Aorta (tissue), 5 donors: ENCODE data around the gene SLC7A1. TPM values are rescaled to one million over a fixed set of nuclear protein-coding genes. Genes with fewer than 3 reads are reported as not detected.

Source experiments
- ATAC-seq: fragments of 200-7000 bp; cut with Tn5 transposase; one replicate; pipeline ENCODE4 v1.9.1; 2022; ENCODE audit warnings: moderate library complexity; ENCODE audit not compliant: low FRiP score
- DNase-seq, 2 donors: peaks; one replicate each; pipeline ENCODE4 v3.0.0-alpha.2; 2020
- H3K27ac ChIP-seq, 2 donors: one replicate each; pipeline ENCODE4 v1.5.1; 2013; ENCODE audit warnings: low read length in 2 of 2, mild to moderate bottlenecking in 2 of 2, moderate library complexity in 2 of 2, control low read depth in 1 of 2, inconsistent platforms in 1 of 2, low read depth in 1 of 2
- H3K27me3 ChIP-seq, 2 donors: one replicate each; pipeline ENCODE4 v1.6.1; 2013; ENCODE audit warnings: control low read depth in 1 of 2, low read length in 1 of 2, mild to moderate bottlenecking in 1 of 2, moderate library complexity in 1 of 2; ENCODE audit not compliant: insufficient read depth in 2 of 2, control insufficient read depth in 1 of 2
- H3K36me3 ChIP-seq, 2 donors: one replicate each; pipeline ENCODE4 v1.6.1; 2013; ENCODE audit warnings: control low read depth in 1 of 2, low read length in 1 of 2, mild to moderate bottlenecking in 1 of 2; ENCODE audit not compliant: insufficient read depth in 2 of 2, control insufficient read depth in 1 of 2
- H3K4me1 ChIP-seq, 2 donors: one replicate each; pipeline ENCODE4 v1.6.1; 2013; ENCODE audit warnings: low read length in 2 of 2, control low read depth in 1 of 2, mild to moderate bottlenecking in 1 of 2, moderate library complexity in 1 of 2; ENCODE audit not compliant: insufficient read depth in 2 of 2, control insufficient read depth in 1 of 2
- H3K4me3 ChIP-seq, 2 donors: one replicate each; pipeline ENCODE4 v1.5.1; 2013; ENCODE audit warnings: low read length in 2 of 2, control low read depth in 1 of 2, mild to moderate bottlenecking in 1 of 2
- H3K9me3 ChIP-seq: one replicate; pipeline ENCODE4 v1.6.1; 2013; ENCODE audit warnings: mild to moderate bottlenecking, low read length; ENCODE audit not compliant: control insufficient read depth
- WGBS, 2 donors: extraction: QIAGEN DNeasy Blood & Tissue Kit; methylation state at CpG; one replicate each; pipeline ENCODE4 v1.1.7; 2013; 5-methylcytosine and 5-hydroxymethylcytosine counted together
- intact Hi-C, 2 donors: fragments of 100-400 bp; cut with DNase I; formaldehyde crosslinking; loops; one replicate each; pipeline versions ENCODE4 v1.14.2 to v1.15.0; 2022
- polyA plus RNA-seq, 2 donors: library from polyadenylated mRNA; stranded (reverse); fragments of 200-250 nt; gene quantifications; one replicate each; pipeline ENCODE4 v1.2.3, GENCODE V29; 2013
- total RNA-seq, 2 donors: library from RNA; stranded (reverse); fragmentation: NEBNext Ultra II Directional; extraction: Animal tissue kit (Norgen Biotek cat#: 25700); gene quantifications; one replicate each; pipeline ENCODE4 v1.2.1, GENCODE V29; 2021
- donor health status: healthy with polysubstance abuse.
- donor health status: Bipolar disorder and iron deficiency.
- donor health status: DM: no; HTN: no; CAD: no.
- donor health status: DM: no; HTN: no; CAD: no.
- donor health status: DM: yes; HTN: yes; CAD: no.

Gene SLC7A1
- total and polyA plus RNA-seq, 4 donors: 2.7 to 52.1 (median 16.7) TPM

DNA sequence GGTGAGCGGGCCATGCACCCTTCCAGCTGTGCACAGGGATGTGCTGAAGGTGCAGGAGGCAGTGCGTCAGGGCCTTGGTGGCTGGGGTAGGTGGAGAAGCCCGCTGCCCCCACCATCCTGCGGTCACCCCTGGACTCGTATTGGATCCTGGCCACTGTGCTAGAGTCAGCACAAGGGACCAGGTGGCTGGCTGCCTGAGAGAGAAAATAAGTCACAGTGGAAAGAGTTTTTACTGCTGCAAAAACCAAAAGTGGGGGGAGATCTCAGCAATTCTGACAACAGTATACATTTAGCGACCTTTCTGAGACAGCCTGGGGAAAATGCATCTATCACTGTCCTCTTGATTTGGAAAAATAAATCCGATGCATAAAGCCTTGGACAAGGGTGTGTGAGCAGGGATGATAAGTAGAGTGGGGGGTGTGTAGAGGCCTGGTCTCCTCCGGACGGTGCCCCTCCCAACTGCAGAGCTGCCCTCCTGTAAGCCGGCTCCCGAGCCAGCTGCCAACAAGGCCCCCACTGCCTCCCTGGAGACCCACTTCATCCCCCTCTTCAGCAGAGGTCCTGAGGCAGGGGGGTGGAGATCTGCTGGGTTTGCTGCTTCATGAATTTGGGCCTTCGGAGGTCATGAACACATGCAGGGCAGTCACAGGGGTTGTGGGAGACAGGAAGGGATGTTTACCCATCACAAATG is 84.2 kb downstream of the SLC7A1 start:
- Histone ChIP-seq H3K4me1 (no peaks in the 10 kb centered on the region), H3K36me3 (no peaks in the 10 kb centered on the region), H3K27me3 (no peaks in the 10 kb centered on the region), H3K4me3 (no peak overlapping the region), H3K9me3 (no peaks in the 10 kb centered on the region), H3K27ac (no peak overlapping the region)
- ATAC-seq (no peak), DNase-seq (no peak)
- 79% methylated on average over 12 of the region's 12 CpGs for WGBS, 2 donors
- intact Hi-C loops: loop anchor here in 1 of 2 donors (10.0 kb wide), 1 partner anchor 414 kb away; no protein-coding TSS in a partner anchor

DNA sequence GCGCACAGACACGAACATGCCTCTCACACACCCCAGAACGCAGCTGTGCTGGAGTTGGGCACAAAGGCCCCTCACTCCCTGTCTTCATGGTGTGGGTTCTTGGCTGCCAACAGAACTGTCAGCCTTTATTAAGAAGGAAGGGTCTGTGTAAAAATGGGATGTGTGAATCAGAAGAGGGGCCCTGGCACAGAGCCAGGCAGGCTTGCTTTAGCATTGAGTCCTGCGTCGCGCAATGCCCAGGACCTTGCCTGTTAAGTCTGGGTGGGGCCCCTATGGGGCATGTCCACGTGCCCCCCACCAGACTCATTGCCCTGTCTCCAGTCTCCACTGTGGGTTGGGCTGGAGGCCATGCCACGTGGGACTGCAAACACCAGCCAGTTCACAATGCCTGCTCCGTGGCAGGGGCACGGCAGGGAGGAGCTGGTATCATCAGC is 84.8 kb downstream of the SLC7A1 start:
- ATAC-seq: no peak
- Histone ChIP-seq H3K27ac (no peak overlapping the region), H3K27me3 (no peaks in the 10 kb centered on the region), H3K9me3 (no peaks in the 10 kb centered on the region), H3K4me1 (no peaks in the 10 kb centered on the region), H3K4me3 (no peak overlapping the region), H3K36me3 (no peaks in the 10 kb centered on the region)
- intact Hi-C loops: loop anchor here in 1 of 2 donors (10.0 kb wide), 1 partner anchor 414 kb away; no protein-coding TSS in a partner anchor
- 69 to 70% methylated on average over 10 of the region's 10 CpGs for WGBS, 2 donors
- no peak for DNase-seq

DNA sequence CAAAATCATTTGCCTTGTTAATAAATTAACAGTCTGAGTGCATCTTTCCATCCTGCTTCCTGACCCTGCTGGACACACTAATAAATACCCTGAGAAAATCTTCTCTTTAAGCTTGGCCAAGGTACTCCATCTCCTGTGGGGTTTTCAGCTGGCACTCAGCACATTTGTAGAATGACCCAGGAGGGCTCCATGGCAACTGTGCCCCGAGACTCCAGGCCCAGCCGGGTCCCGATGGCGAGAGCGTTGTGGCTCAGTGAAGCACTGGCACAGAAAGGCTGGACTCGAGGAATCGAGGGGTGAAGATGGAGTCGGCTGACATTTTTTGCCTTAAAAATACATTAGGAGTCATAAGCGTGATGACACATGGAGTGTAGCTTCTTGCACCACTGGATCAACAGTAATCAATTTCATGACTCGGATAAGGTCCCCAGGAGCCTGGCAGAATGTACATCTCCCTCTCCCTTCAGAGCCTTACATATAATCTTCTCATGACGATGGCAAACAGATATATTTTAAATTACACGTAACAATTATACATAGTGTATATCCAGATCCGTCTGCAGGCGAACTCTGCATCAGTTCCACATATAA is 85.4 kb downstream of the SLC7A1 start:
- no peaks in the 10 kb centered on the region for H3K36me3 ChIP-seq
- H3K4me1 ChIP-seq: no peaks in the 10 kb centered on the region
- H3K27ac ChIP-seq: no peak overlapping the region
- ATAC-seq (no peak), DNase-seq (no peak)
- intact Hi-C loops: loop anchor here (2.0 to 10.0 kb wide), 6 partner anchors 187 to 605 kb away; no protein-coding TSS in a partner anchor
- no peaks in the 10 kb centered on the region for H3K9me3 ChIP-seq
- WGBS, 2 donors: 67 to 70% methylated on average over 14 of the region's 14 CpGs
- H3K27me3 ChIP-seq: no peaks in the 10 kb centered on the region
- no peak overlapping the region for H3K4me3 ChIP-seq

DNA sequence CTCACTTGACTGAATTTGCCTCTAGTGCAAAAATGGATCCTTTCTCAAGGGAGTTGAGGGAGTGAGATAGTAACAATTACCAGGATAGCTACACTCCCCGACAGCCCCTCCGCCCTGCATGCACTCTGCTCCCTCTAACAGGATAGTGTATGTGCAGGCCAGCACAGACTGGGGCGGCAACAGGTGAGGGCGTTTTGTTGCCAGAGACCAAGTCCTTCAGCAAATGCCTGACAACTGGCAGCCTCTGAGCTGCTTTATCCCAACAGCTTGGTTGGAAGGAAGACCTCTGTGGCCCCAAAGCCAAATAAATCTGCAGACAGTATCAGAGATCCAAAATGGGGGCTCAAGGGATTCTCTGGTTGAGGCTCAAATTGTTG is 86.6 kb downstream of the SLC7A1 start:
- intact Hi-C loops: loop anchor here (2.0 to 10.0 kb wide), 5 partner anchors 188 to 606 kb away; no protein-coding TSS in a partner anchor
- H3K27ac ChIP-seq: no peak overlapping the region
- DNase-seq: no peak
- no peaks in the 10 kb centered on the region for H3K27me3 ChIP-seq
- no peaks in the 10 kb centered on the region for H3K4me1 ChIP-seq
- WGBS, 2 donors: 78 to 79% methylated on average over 4 of the region's 4 CpGs
- H3K36me3 ChIP-seq: no peaks in the 10 kb centered on the region
- H3K9me3 ChIP-seq: no peaks in the 10 kb centered on the region
- no peak for ATAC-seq
- no peak overlapping the region for H3K4me3 ChIP-seq

DNA sequence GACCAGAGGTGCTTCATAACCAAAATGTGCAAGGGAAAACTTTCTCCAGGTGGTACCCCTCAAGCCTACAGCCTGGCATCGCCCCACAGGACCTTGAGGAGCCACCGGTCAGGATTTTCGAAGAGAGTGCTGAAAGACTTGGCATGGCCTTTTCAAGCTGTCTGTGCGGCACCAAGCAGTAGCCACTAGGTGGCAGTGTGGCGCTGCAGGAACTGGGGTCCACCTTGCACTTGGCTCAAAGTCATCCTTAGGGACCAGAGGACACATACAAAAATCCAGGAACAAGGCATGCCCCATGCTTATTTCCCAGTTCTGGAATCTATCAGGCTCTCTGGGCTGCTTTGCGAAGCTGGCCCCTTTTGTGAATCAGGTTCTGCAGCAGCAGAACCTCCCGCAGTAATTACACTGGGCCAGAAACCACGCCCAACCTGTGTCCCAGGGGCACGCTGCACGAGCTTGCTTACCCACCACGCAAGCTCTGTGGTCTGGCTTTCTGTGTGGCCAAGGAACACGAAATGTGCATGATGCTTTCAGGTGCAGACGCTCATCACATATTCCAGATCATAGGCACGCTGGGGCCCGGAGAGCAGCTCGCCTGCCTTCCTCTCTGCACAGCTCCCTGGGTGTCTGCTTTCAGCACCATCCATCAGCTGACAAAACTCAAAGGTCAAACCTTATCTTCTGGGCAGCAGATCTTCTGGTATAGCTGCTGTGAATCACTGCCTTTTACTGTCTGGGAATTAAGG is 87.2 kb downstream of the SLC7A1 start:
- intact Hi-C loops: loop anchor here (2.0 to 10.0 kb wide), 5 partner anchors 189 to 606 kb away; no protein-coding TSS in a partner anchor
- Histone ChIP-seq H3K36me3 (no peaks in the 10 kb centered on the region), H3K4me1 (no peaks in the 10 kb centered on the region), H3K9me3 (no peaks in the 10 kb centered on the region), H3K27me3 (no peaks in the 10 kb centered on the region), H3K4me3 (no peak overlapping the region), H3K27ac (no peak overlapping the region)
- ATAC-seq: peak; percentile 87
- 17 to 21% methylated on average over 16 of the region's 16 CpGs for WGBS, 2 donors
- peak; percentile 87 to 94 for DNase-seq

DNA sequence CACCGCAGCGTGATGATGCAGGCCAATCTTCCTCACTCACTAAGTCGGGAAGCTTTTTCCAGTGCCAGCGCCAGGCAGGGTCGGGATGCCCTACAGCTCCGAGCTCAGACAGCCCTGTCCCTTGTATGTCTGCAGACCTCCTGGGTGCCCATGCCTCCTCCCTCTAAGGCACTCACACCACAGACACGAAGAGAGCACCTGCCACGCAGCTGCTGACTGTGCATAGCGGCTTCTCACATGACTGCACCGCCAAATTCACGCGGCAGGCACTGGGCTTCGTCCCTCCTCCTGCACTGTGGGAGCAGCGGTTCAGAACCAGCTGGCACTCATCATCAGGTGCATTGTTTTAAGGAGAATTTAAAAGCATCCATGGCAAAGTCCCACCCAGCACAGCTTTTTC is 88.1 kb downstream of the SLC7A1 start:
- DNase-seq: no peak
- intact Hi-C loops: loop anchor here (5.0 to 10.0 kb wide), 3 partner anchors 190 to 605 kb away; no protein-coding TSS in a partner anchor
- Histone ChIP-seq H3K4me3 (no peak overlapping the region), H3K27ac (no peak overlapping the region), H3K4me1 (no peaks in the 10 kb centered on the region), H3K9me3 (no peaks in the 10 kb centered on the region), H3K36me3 (no peaks in the 10 kb centered on the region), H3K27me3 (no peaks in the 10 kb centered on the region)
- 46 to 49% methylated on average over 14 of the region's 14 CpGs for WGBS, 2 donors
- no peak for ATAC-seq

DNA sequence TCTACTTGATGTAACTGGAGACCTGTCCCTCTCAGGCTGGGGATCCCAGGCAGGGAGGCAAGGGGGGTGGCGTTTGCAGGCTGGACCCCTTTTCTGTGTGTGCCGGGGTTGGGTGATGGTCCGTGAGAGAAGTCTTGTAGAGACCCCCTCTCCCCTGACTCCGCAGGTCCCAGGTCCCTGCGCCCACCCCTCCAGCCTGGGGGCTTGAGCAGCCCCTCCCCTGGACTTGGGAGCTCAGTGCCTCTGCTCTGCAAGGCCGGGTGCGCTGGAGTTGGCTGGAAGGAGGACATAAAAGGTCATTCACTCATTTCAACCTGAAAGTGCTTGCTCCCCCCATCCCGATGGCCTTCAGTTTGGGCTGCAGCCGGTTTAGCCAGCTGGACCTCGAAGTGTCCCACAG is 89.5 kb downstream of the SLC7A1 start:
- 80 to 81% methylated on average over 10 of the region's 10 CpGs for WGBS, 2 donors
- ATAC-seq: no peak
- H3K27ac ChIP-seq: no peak overlapping the region
- H3K4me3 ChIP-seq: no peak overlapping the region
- H3K4me1 ChIP-seq: no peaks in the 10 kb centered on the region
- H3K36me3 ChIP-seq: peaks cover 0 to 1% of the 10 kb centered on the region in 2 donors
- no peaks in the 10 kb centered on the region for H3K9me3 ChIP-seq
- no peaks in the 10 kb centered on the region for H3K27me3 ChIP-seq
- intact Hi-C loops: loop anchor here (5.0 to 10.0 kb wide), 3 partner anchors 191 to 606 kb away; no protein-coding TSS in a partner anchor
- no peak for DNase-seq

DNA sequence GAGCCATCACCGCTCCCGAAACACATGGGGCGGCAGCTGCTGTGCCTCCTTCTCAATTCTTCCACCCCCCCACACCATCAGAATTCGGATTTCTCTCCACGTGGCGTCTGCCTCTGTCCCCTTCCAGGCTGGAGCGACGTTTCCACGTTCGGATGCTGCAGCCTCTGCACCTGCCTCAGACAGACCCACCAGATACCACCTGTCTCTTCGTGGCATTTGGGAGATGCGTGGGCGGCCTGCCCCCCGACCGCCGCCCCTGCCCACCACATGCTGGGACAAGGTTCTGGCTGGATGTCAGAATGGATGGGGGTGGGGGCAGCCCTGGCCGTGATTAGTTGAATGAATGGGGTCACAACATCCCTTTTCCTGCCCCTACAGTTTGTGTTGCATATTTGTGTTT is 90.0 kb downstream of the SLC7A1 start:
- Histone ChIP-seq H3K9me3 (no peaks in the 10 kb centered on the region), H3K4me3 (no peak overlapping the region), H3K36me3 (peaks cover 0 to 1% of the 10 kb centered on the region in 2 donors), H3K27ac (no peak overlapping the region), H3K4me1 (no peaks in the 10 kb centered on the region), H3K27me3 (no peaks in the 10 kb centered on the region)
- no peak for ATAC-seq
- 78 to 79% methylated on average over 17 of the region's 17 CpGs for WGBS, 2 donors
- intact Hi-C loops: loop anchor here (5.0 to 10.0 kb wide), 3 partner anchors 192 to 607 kb away; no protein-coding TSS in a partner anchor
- no peak for DNase-seq
